Astrocyte of the spinal cord (primary cell): Measurements from ENCODE around the gene FUT8.
"Not testable (repeated sequence)": the region's sequence is repeated elsewhere in the genome, so short reads cannot be mapped to it uniquely, and the experiment has no call there.

ENCODE experiments used
- DNase-seq: peaks from one replicate; pipeline ENCODE4 v3.0.0; 2011; ENCODE audit warnings: low read depth, low spot score
- H3K4me3 ChIP-seq: 2 replicates; pipeline ENCODE4 v1.5.1; 2011; ENCODE audit warnings: low read depth, mild to moderate bottlenecking, low read length, moderate library complexity
- in situ Hi-C: cut with HindIII; loops from 2 replicates; pipeline ENCODE4 v1.10.0; 2017; ENCODE audit warnings: low sequenced_read_pairs
- TF ChIP-seq, protein P1 (sequence below): IDR thresholded peaks from 2 replicates; pipeline ENCODE4 v1.5.1; 2012; ENCODE audit warnings: low read depth, mild to moderate bottlenecking, low read length, inconsistent platforms

The FUT8 gene

DNA sequence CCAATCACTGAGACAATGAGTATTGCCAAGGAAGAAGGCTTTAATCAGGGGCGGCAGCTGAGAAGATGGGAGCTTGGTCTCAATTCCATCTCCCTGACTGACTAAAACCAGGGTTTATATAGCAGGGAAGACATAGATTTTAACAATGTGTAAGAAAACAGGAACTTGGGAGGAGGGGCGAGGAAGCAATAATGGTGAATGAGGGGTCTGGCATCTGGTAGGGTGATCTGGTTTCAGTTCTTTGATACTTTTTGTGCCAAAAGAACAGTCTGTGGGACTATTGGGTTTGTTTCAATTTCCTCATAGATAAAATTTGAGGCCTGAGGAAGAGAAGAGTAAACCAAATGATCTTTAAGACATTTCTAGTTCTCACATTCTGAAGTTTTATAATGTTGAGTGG lies 49.2 kb downstream of the FUT8 start:
- in situ Hi-C loops, result no loop called here
- DNase-seq, result peak; percentile 28
- H3K4me3 ChIP-seq, result no peak overlapping the region
- TF ChIP-seq, protein P1, sequence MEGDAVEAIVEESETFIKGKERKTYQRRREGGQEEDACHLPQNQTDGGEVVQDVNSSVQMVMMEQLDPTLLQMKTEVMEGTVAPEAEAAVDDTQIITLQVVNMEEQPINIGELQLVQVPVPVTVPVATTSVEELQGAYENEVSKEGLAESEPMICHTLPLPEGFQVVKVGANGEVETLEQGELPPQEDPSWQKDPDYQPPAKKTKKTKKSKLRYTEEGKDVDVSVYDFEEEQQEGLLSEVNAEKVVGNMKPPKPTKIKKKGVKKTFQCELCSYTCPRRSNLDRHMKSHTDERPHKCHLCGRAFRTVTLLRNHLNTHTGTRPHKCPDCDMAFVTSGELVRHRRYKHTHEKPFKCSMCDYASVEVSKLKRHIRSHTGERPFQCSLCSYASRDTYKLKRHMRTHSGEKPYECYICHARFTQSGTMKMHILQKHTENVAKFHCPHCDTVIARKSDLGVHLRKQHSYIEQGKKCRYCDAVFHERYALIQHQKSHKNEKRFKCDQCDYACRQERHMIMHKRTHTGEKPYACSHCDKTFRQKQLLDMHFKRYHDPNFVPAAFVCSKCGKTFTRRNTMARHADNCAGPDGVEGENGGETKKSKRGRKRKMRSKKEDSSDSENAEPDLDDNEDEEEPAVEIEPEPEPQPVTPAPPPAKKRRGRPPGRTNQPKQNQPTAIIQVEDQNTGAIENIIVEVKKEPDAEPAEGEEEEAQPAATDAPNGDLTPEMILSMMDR, result no peak

DNA sequence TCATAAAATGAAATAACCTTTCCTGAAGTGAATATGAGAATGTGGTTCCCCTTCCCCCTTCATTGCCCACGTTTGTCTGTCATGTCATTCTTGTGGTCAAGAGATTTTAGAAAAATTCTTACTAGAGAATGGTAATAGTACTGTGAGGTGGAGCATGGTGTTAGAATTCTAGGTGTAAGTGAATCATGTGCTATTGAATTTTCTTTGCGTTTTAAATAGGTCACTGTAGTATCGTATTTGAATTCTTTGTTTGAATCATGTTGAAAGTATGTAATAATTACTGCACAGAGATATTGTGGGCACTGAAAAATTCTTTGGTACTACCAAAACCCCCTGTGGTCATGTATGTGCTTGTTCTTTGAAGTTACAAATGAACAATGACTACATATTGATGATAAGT lies 49.9 kb downstream of the FUT8 start:
- peak; percentile 84 for DNase-seq
- TF ChIP-seq, protein P1, result no peak
- in situ Hi-C loops, result no loop called here
- no peak overlapping the region for H3K4me3 ChIP-seq

DNA sequence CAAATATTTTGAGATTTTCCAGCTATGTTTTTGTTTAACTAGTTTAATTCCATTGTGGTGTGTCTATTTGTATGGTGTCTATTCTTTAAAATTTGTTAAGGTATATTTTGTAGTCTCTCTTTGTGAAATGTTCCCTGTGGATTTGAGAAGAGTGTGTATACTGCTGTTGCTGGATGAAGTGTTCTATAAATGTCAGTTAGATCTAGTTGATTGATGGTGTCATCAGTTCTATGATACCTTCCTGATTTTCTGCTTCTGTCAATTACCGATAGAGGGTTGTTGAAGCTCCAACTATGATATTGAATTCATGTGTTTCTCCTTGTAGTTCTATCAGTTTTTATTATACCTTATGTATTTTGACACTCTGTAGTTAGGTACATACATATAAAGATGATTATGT lies 53.1 kb downstream of the FUT8 start:
- H3K4me3 ChIP-seq, result no peak overlapping the region
- TF ChIP-seq, protein P1, result no peak
- no peak for DNase-seq
- in situ Hi-C loops, result no loop called here

DNA sequence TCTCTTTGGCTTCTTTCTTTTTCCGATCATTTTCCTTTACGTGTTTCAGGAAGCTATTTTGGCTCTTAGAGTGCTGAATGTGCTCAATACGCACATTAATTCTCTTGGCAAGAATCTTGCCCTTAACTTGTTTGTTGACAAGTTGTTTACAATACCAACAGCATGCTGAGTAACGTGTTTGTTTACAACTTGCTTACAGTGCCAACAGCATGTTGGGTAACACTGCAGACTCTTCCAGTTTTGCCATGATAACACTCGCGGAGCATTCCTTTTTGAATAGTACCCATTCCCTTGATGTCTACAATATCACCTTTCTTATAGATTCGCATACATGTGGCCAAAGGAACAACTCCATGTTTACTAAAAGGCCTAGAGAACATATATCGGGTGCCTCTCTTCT lies 55.4 kb downstream of the FUT8 start:
- DNase-seq, H3K4me3 ChIP-seq, in situ Hi-C loops: not testable (repeated sequence)

DNA sequence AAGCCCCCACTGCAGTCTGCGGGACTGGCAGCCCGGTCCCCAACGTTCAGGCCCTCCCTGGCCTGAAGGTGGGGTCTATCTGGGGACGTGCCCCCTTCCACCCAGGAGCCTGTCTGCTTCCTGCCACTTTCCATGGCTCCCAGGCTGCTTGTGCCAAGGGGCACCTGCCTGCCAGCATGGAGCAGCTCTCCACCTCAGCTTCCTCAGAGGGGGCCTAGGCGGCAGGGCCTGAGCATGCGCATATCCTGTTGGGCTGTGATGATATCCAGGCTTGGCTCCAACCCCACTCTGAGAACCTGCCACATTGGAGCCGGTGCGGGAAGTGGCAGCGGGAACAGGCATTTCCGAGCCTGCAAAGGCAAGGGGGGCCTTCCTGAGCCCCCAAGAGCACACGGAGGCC lies 57.4 kb downstream of the FUT8 start:
- H3K4me3 ChIP-seq, result no peak overlapping the region
- TF ChIP-seq, protein P1, result no peak
- in situ Hi-C loops, result no loop called here
- DNase-seq, result no peak

DNA sequence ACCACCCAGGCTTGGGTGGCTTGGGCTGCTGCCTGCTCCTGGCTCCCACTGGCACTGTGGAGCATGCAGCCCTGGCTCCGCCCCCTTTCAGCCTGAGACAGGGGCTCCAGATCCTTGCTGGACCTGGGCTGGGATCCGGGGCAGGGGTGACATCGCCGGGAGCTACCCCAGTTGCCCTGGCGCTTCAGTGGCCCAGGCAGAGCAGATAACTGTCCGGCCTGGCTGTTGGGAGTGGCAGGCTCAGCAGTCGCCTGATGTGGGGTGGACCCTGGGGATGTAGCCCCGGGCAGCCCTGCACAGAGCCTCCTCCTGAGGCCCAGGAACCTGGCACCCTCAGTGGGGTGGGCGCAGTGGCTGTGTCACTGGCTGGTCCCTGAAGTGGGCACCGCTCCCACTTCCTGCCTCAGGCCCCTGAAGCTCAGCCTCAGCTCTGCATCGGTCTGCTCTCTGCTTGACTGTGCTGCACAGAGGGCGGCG lies 57.9 kb downstream of the FUT8 start:
- H3K4me3 ChIP-seq, result no peak overlapping the region
- DNase-seq, result no peak
- TF ChIP-seq, protein P1, result no peak
- in situ Hi-C loops, result no loop called here

DNA sequence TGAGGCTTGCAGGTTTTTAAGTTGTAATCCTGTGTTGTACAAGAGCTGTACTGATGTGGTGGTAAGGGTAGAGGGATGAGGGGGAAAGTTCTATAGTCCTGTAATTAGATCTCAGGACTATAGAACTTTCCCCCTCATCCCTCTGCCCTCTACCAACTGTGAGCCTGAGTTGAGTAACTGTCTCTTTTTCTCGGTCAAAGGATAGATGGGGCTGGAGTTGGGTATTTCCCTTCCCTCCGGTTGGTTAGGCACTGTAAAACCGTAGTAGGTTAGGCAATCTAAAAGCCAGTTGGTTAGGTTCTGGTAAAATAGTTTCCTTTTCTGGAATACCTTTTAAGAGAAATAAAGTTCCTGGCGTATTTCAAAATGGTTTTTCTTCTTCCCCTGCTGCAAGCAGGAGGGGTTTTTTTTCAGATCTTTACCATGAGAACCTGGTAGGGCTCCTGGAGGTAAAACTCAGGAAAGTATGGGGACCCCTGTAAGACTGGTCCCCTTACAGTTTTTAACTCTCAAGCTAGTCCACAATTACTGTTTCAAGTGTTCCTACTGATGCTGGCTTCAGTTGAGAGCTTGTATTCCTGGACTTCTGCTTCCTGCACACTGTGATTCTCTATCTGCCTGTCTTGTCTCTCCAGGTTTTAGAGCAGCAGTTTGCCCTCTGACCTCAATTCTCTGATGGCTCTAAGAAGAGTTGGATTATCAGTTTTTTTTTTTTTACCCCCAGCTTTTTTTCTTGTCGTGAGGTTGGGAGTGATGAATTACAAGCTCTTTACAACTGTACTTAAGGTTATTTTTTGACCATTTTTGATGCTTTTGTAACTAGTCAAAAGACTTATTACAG lies 58.7 kb downstream of the FUT8 start:
- H3K4me3 ChIP-seq, result no peak overlapping the region
- in situ Hi-C loops, result no loop called here
- DNase-seq, result no peak
- TF ChIP-seq, protein P1, result no peak
